Right atrium auricular region (tissue), 2 donors: ENCODE data around the gene RNF182. TPM values are rescaled to one million over a fixed set of nuclear protein-coding genes. Genes with fewer than 3 reads are reported as not detected.
"Not testable (repeated sequence)": the region's sequence is repeated elsewhere in the genome, so short reads cannot be mapped to it uniquely, and the experiment has no call there.

Experiments
- DNase-seq: peaks from one replicate; pipeline ENCODE4 v3.0.0-alpha.2; 2019; ENCODE audit warnings: low spot score
- H3K27ac ChIP-seq, 2 donors: fragments of 200-600 bp; sonication (generic); 1 replicate in 1 of 2; 2 replicates in 1 of 2; pipeline ENCODE4 v1.5.1; 2016 to 2019
- H3K27me3 ChIP-seq, 2 donors: fragments of 200-600 bp; sonication (generic); one replicate each; pipeline versions ENCODE4 v1.5.1 to v1.6.0; 2017 to 2019
- H3K36me3 ChIP-seq: fragments of 200-600 bp; sonication (generic); one replicate; pipeline ENCODE4 v1.5.1; 2016
- H3K4me1 ChIP-seq, 2 donors: fragments of 200-600 bp; sonication (generic); one replicate each; pipeline versions ENCODE4 v1.5.1 to v1.6.0; 2017 to 2019
- H3K4me3 ChIP-seq, 2 donors: fragments of 200-600 bp; sonication (generic); 1 replicate in 1 of 2; 2 replicates in 1 of 2; pipeline ENCODE4 v1.5.1; 2017 to 2019; ENCODE audit warnings: mild to moderate bottlenecking in 1 of 2, moderate library complexity in 1 of 2
- H3K9me3 ChIP-seq, 2 donors: fragments of 200-600 bp; sonication (generic); one replicate each; pipeline ENCODE4 v1.5.1; 2019
- CTCF ChIP-seq, 2 donors: fragments of 200-600 bp; sonication (generic); IDR thresholded peaks; one replicate each; pipeline ENCODE4 v1.5.1; 2019; ENCODE audit warnings: antibody characterized with exemption in 2 of 2
- total RNA-seq, 2 donors: library from RNA; depleted of rRNA; stranded (reverse); fragments of >200 nt; gene quantifications; one replicate each; pipeline ENCODE4 v1.1.0, GENCODE V29; 2016

Gene RNF182
- total RNA-seq = under 1 TPM; 0.67 to 0.83 TPM

- TF ChIP-seq CTCF (IDR thresholded peaks at IDR 0.05) = no peak
- no peak within 1 kb of the TSS for H3K27ac ChIP-seq
- H3K4me3 ChIP-seq = peak within 1 kb of the TSS; percentile 37 to 56
- H3K36me3 ChIP-seq = no peaks in the 10 kb centered on the region
- peaks cover 0 to 20% of the 10 kb centered on the region in 2 donors for H3K4me1 ChIP-seq
- DNase-seq = no peak
- peaks cover 5 to 9% of the 10 kb centered on the region in 2 donors for H3K27me3 ChIP-seq
- no peaks in the 10 kb centered on the region for H3K9me3 ChIP-seq
Measured at GRCh38 chr6:13924949-13925881, at the start of gene RNF182. RNF182 (plus strand) TSS chr6:13924952; CDS start chr6:13977120, 52,168 bp downstream.

GRCh38 chr6:13877051-13877450 is 47.7 kb upstream of the RNF182 start:
- H3K27ac ChIP-seq = no peak overlapping the region
- H3K36me3 ChIP-seq = no peaks in the 10 kb centered on the region
- H3K4me1 ChIP-seq = peaks cover 0 to 11% of the 10 kb centered on the region in 2 donors
- peak; percentile 26 for DNase-seq
- TF ChIP-seq CTCF (IDR thresholded peaks at IDR 0.05) = no peak
- H3K27me3 ChIP-seq = no peaks in the 10 kb centered on the region
- no peak overlapping the region for H3K4me3 ChIP-seq
- no peaks in the 10 kb centered on the region for H3K9me3 ChIP-seq

- not testable (repeated sequence) for H3K27me3 ChIP-seq, H3K4me3 ChIP-seq, H3K9me3 ChIP-seq, DNase-seq, H3K4me1 ChIP-seq, H3K27ac ChIP-seq, H3K36me3 ChIP-seq
Measured at GRCh38 chr6:13880061-13880663, 44.6 kb upstream of the RNF182 start.

GRCh38 chr6:13881621-13882165 is 43.1 kb upstream of the RNF182 start:
- Histone ChIP-seq H3K36me3 (no peaks in the 10 kb centered on the region), H3K27me3 (no peaks in the 10 kb centered on the region), H3K4me3 (no peak overlapping the region), H3K4me1 (no peaks in the 10 kb centered on the region), H3K9me3 (no peaks in the 10 kb centered on the region), H3K27ac (no peak overlapping the region)
- TF ChIP-seq CTCF (IDR thresholded peaks at IDR 0.05) = no peak
- no peak for DNase-seq

- no peaks in the 10 kb centered on the region for H3K4me1 ChIP-seq
- DNase-seq = no peak
- no peaks in the 10 kb centered on the region for H3K9me3 ChIP-seq
- no peak overlapping the region for H3K4me3 ChIP-seq
- TF ChIP-seq CTCF (IDR thresholded peaks at IDR 0.05) = no peak
- H3K36me3 ChIP-seq = no peaks in the 10 kb centered on the region
- no peak overlapping the region for H3K27ac ChIP-seq
- H3K27me3 ChIP-seq = no peaks in the 10 kb centered on the region
Measured at GRCh38 chr6:13883966-13884365, 40.8 kb upstream of the RNF182 start.

GRCh38 chr6:13884397-13884796 is 40.4 kb upstream of the RNF182 start:
- TF ChIP-seq CTCF (IDR thresholded peaks at IDR 0.05) = no peak
- H3K36me3 ChIP-seq = no peaks in the 10 kb centered on the region
- H3K4me3 ChIP-seq = no peak overlapping the region
- DNase-seq = no peak
- H3K9me3 ChIP-seq = no peaks in the 10 kb centered on the region
- H3K27ac ChIP-seq = no peak overlapping the region
- no peaks in the 10 kb centered on the region for H3K27me3 ChIP-seq
- no peaks in the 10 kb centered on the region for H3K4me1 ChIP-seq
